HL-60 (cell line): ENCODE results near the gene MRPS2.

Experiments used
- CTCF ChIP-seq: IDR thresholded peaks from one replicate; pipeline ENCODE4 v1.5.1; 2011; ENCODE audit warnings: low read length, control low read depth, inconsistent platforms; ENCODE audit not compliant: insufficient read depth
- GABPA ChIP-seq: IDR thresholded peaks from 2 replicates; pipeline ENCODE4 v1.6.1; 2012; ENCODE audit warnings: low read depth
- POLR2AphosphoS5 ChIP-seq: IDR thresholded peaks from 2 replicates; pipeline ENCODE4 v1.6.1; 2012; ENCODE audit warnings: low read depth

- no peak for TF ChIP-seq CTCF
- TF ChIP-seq GABPA, result no peak
- no peak for TF ChIP-seq POLR2AphosphoS5
Observed at GRCh38 chr9:135464181-135464580, 36.3 kb upstream of the MRPS2 start.
